IMR-90 (cell line): ENCODE data around the gene GSTK1. TPM values are rescaled to one million over a fixed set of nuclear protein-coding genes. Genes with fewer than 3 reads are reported as not detected.

Source experiments
- ATAC-seq: fragments of 200-7000 bp; cut with Tn5 transposase; 2 replicates; pipeline ENCODE4 v1.9.1; 2020; ENCODE audit warnings: low read depth, mild to moderate bottlenecking, moderate library complexity
- BruUV-seq: library from RNA; stranded (reverse); fragments of 400-500 nt; replicated peaks from 2 replicates; lab custom pipeline; 2021; lab: Mats Ljungman, UMichigan
- CTCF ChIA-PET: fragments of 300-600 bp; formaldehyde crosslinking; extraction: SDS; loops from one replicate; lab custom pipeline; 2021; ENCODE audit warnings: antibody characterized with exemption; lab: Yijun Ruan, JAX
- POLR2A ChIA-PET: fragments of 300-600 bp; sonication (Branson Sonifier 250); formaldehyde crosslinking; loops from one replicate; lab custom pipeline; 2022; ENCODE audit warnings: antibody characterized with exemption; ENCODE audit not compliant: unreplicated experiment; lab: Charles Lee
- DNase-seq: peaks from one replicate; pipeline ENCODE4 v3.0.0; 2013
- H2AFZ ChIP-seq: replicated peaks from 2 replicates; pipeline ENCODE3; 2013; ENCODE audit warnings: low read length, mild to moderate bottlenecking; ENCODE audit not compliant: poor library complexity
- H2AK5ac ChIP-seq: 2 replicates; pipeline ENCODE4 v1.6.1; 2013; ENCODE audit warnings: low read depth, low read length, inconsistent platforms
- H2AK9ac ChIP-seq: replicated peaks from 2 replicates; pipeline ENCODE3; 2013; ENCODE audit warnings: mild to moderate bottlenecking, low read depth, low read length, moderate library complexity; ENCODE audit not compliant: poor library complexity
- H2BK120ac ChIP-seq: 2 replicates; pipeline ENCODE4 v1.6.1; 2013; ENCODE audit warnings: low read depth, low read length, inconsistent platforms
- H2BK15ac ChIP-seq: 3 replicates; pipeline ENCODE4 v1.6.1; 2013; ENCODE audit warnings: low read depth, low read length, inconsistent platforms
- H2BK20ac ChIP-seq: 2 replicates; pipeline ENCODE4 v1.6.1; 2013; ENCODE audit warnings: low read depth, mild to moderate bottlenecking, inconsistent platforms, low read length, moderate library complexity
- H2BK5ac ChIP-seq: 2 replicates; pipeline ENCODE4 v1.6.1; 2013; ENCODE audit warnings: mild to moderate bottlenecking, low read depth, low read length, inconsistent platforms; ENCODE audit not compliant: poor library complexity, severe bottlenecking
- H3K14ac ChIP-seq: replicated peaks from 2 replicates; pipeline ENCODE4 v1.6.1; 2013; ENCODE audit warnings: low read depth, low read length, inconsistent platforms
- H3K18ac ChIP-seq: 2 replicates; pipeline ENCODE4 v1.6.1; 2013; ENCODE audit warnings: low read depth, low read length, control low read depth
- H3K23ac ChIP-seq: 2 replicates; pipeline ENCODE4 v1.6.1; 2013; ENCODE audit warnings: low read depth, low read length, inconsistent platforms
- H3K27ac ChIP-seq: 2 replicates; pipeline ENCODE4 v1.5.1; 2013; ENCODE audit warnings: mild to moderate bottlenecking, control low read depth, low read length; ENCODE audit not compliant: insufficient read depth
- H3K27me3 ChIP-seq: 2 replicates; pipeline ENCODE4 v1.6.1; 2013; ENCODE audit warnings: low read length; ENCODE audit not compliant: control insufficient read depth, insufficient read depth
- H3K36me3 ChIP-seq: 2 replicates; pipeline ENCODE4 v1.6.1; 2013; ENCODE audit warnings: low read length, mixed read lengths; ENCODE audit not compliant: control insufficient read depth, insufficient read depth
- H3K4ac ChIP-seq: 2 replicates; pipeline ENCODE4 v1.6.1; 2013; ENCODE audit warnings: low read depth, low read length, inconsistent platforms
- H3K4me1 ChIP-seq: 2 replicates; pipeline ENCODE4 v1.6.1; 2013; ENCODE audit warnings: low read length, mixed read lengths; ENCODE audit not compliant: control insufficient read depth, insufficient read depth
- H3K4me2 ChIP-seq: 2 replicates; pipeline ENCODE4 v1.6.1; 2013; ENCODE audit warnings: low read depth, mild to moderate bottlenecking, control low read depth, low read length, moderate library complexity
- H3K4me3 ChIP-seq: 2 replicates; pipeline ENCODE4 v1.5.1; 2013; ENCODE audit warnings: low read depth, mild to moderate bottlenecking, control low read depth, low read length, moderate library complexity; ENCODE audit not compliant: insufficient read depth
- H3K56ac ChIP-seq: 2 replicates; pipeline ENCODE4 v1.6.1; 2013; ENCODE audit warnings: low read length, inconsistent platforms; ENCODE audit not compliant: insufficient read depth; ENCODE audit errors: extremely low read depth
- H3K79me1 ChIP-seq, 2 experiments: 2 replicates each; pipeline ENCODE4 v1.6.1; 2013; ENCODE audit warnings: low read length in 2 of 2, inconsistent platforms in 1 of 2, low read depth in 1 of 2
- H3K9ac ChIP-seq: 2 replicates; pipeline ENCODE4 v1.6.1; 2013; ENCODE audit warnings: low read depth, low read length, control low read depth
- H3K9me1 ChIP-seq: 2 replicates; pipeline ENCODE4 v1.6.1; 2013; ENCODE audit warnings: low read length, inconsistent platforms; ENCODE audit not compliant: insufficient read depth
- H3K9me3 ChIP-seq: 2 replicates; pipeline ENCODE4 v1.6.1; 2013; ENCODE audit warnings: low read length; ENCODE audit not compliant: control insufficient read depth, insufficient read depth
- H4K20me1 ChIP-seq: 2 replicates; pipeline ENCODE4 v1.6.1; 2013; ENCODE audit warnings: low read length, inconsistent platforms; ENCODE audit not compliant: insufficient read depth
- H4K5ac ChIP-seq: 2 replicates; pipeline ENCODE4 v1.6.1; 2013; ENCODE audit warnings: mild to moderate bottlenecking, low read depth, low read length, control low read depth
- H4K8ac ChIP-seq, 2 experiments: 2 replicates each; pipeline ENCODE4 v1.6.1; 2013; ENCODE audit warnings: low read depth in 2 of 2, low read length in 2 of 2, control low read depth in 1 of 2, inconsistent platforms in 1 of 2
- H4K91ac ChIP-seq: 2 replicates; pipeline ENCODE4 v1.6.1; 2013; ENCODE audit warnings: low read depth, low read length, inconsistent platforms; ENCODE audit not compliant: insufficient read depth
- BHLHE40 ChIP-seq: fragments of 150-350 bp; IDR thresholded peaks from 2 replicates; pipeline ENCODE4 v1.6.1; 2016; ENCODE audit warnings: mild to moderate bottlenecking, low read depth, low read length
- CHD1 ChIP-seq: IDR thresholded peaks from 2 replicates; pipeline ENCODE4 v1.6.1; 2012; ENCODE audit warnings: low read depth, low read length, improper control_type of control experiment
- CTCF ChIP-seq: conservative IDR thresholded peaks from 2 replicates; pipeline ENCODE4 v1.5.1; 2012; ENCODE audit warnings: mild to moderate bottlenecking, low read depth, low read length, improper control_type of control experiment
- ELK1 ChIP-seq: fragments of 150-350 bp; IDR thresholded peaks from 2 replicates; pipeline ENCODE4 v1.6.1; 2016; ENCODE audit warnings: low read depth, mild to moderate bottlenecking, low read length, moderate library complexity, borderline replicate concordance
- FOS ChIP-seq: fragments of 150-350 bp; IDR thresholded peaks from 2 replicates; pipeline ENCODE4 v1.6.1; 2016; ENCODE audit warnings: low read depth, low read length
- MAZ ChIP-seq: IDR thresholded peaks from 2 replicates; pipeline ENCODE4 v1.6.1; 2012; ENCODE audit warnings: low read depth, mild to moderate bottlenecking, low read length, improper control_type of control experiment, moderate library complexity, borderline replicate concordance
- MXI1 ChIP-seq: IDR thresholded peaks from 2 replicates; pipeline ENCODE4 v1.6.1; 2012; ENCODE audit warnings: low read depth, mild to moderate bottlenecking, low read length, moderate library complexity, borderline replicate concordance
- POLR2A ChIP-seq: IDR thresholded peaks from 2 replicates; pipeline ENCODE4 v1.6.1; 2012; ENCODE audit warnings: mild to moderate bottlenecking, low read depth, low read length
- RAD21 ChIP-seq: IDR thresholded peaks from 2 replicates; pipeline ENCODE4 v1.6.1; 2012; ENCODE audit warnings: low read length, improper control_type of control experiment
- RCOR1 ChIP-seq: IDR thresholded peaks from 2 replicates; pipeline ENCODE4 v1.6.1; 2012; ENCODE audit warnings: mild to moderate bottlenecking, low read length, improper control_type of control experiment; ENCODE audit not compliant: insufficient replicate concordance
- RFX5 ChIP-seq: IDR thresholded peaks from 2 replicates; pipeline ENCODE4 v1.8.0; 2012; ENCODE audit warnings: low read depth, mild to moderate bottlenecking, low read length, moderate library complexity
- USF2 ChIP-seq: fragments of 150-350 bp; IDR thresholded peaks from 2 replicates; pipeline ENCODE4 v1.6.1; 2017; ENCODE audit warnings: mild to moderate bottlenecking, antibody characterized with exemption, low read length, low read depth
- WGBS, 2 experiments: methylation state at CpG; one replicate each; pipeline versions ENCODE4 v1.1.5 to v1.1.7; 2013; ENCODE audit warnings: missing lambda C conversion rate in 2 of 2; ENCODE audit not compliant: insufficient read length in 1 of 2; ENCODE audit errors: extremely low coverage in 2 of 2; 5-methylcytosine and 5-hydroxymethylcytosine counted together
- dilution Hi-C: fragments of 300-500 bp; cut with HindIII; formaldehyde crosslinking; loops from one replicate; pipeline ENCODE4 v1.14.3; 2018; ENCODE audit warnings: low sequenced_read_pairs; ENCODE audit not compliant: unreplicated experiment
- in situ Hi-C: fragments of 300-500 bp; cut with MboI; formaldehyde crosslinking; loops from 3 replicates; pipeline ENCODE4 v1.14.3; 2019; ENCODE audit warnings: low sequenced_read_pairs, inconsistent platforms, mixed read lengths
- intact Hi-C: fragments of 100-400 bp; cut with micrococcal nuclease; formaldehyde crosslinking; loops from 2 replicates; pipeline ENCODE4 v1.10.0; 2022
- polyA plus RNA-seq, 3 experiments: library from polyadenylated mRNA; depleted of rRNA; stranded (reverse); fragments of >200 nt; gene quantifications; 2 replicates each; pipeline ENCODE4 v1.2.3, GENCODE V29; 2012; ENCODE audit warnings: low replicate concordance in 1 of 3
- total RNA-seq: library from RNA; depleted of rRNA; stranded (reverse); fragments of >200 nt; gene quantifications from 2 replicates; pipeline ENCODE4 v1.2.3, GENCODE V29; 2012

The GSTK1 gene
- total and polyA plus RNA-seq, 2 of the 4 experiments (the other 2 are of a cell fraction): 64.9 to 111 TPM

GRCh38 chr7:143265017-143265693 lies 1.9 kb downstream of the GSTK1 start:
- Histone ChIP-seq H2AFZ (no peak overlapping the region), H3K9me1 (peaks cover 4% of the 10 kb centered on the region; the same call in 1 of the 2 replicates), H3K9me3 (no peaks in the 10 kb centered on the region), H3K4ac (no peak overlapping the region), H4K8ac (no peak overlapping the region), H4K5ac (no peak overlapping the region), H3K4me1 (peaks cover 2% of the 10 kb centered on the region; the same call in 1 of the 2 replicates), H3K4me3 (no peak overlapping the region), H3K4me2 (no peak overlapping the region), H3K27ac (no peak overlapping the region), H3K18ac (no peak overlapping the region), H3K36me3 (peaks cover 22% of the 10 kb centered on the region), H2BK15ac (no peak overlapping the region), H4K20me1 (no peaks in the 10 kb centered on the region), H3K9ac (no peak overlapping the region), H3K23ac (no peak overlapping the region), H3K27me3 (no peaks in the 10 kb centered on the region), H3K56ac (no peak overlapping the region), H3K79me1 (peaks cover 0 to 17% of the 10 kb centered on the region in 2 experiments), H2BK20ac (no peak overlapping the region), H4K91ac (no peak overlapping the region), H3K14ac (no peak overlapping the region), H2BK5ac (no peak overlapping the region), H2AK9ac (no peak overlapping the region), H2BK120ac (no peak overlapping the region), H2AK5ac (no peak overlapping the region)
- ChIA-PET POLR2A (interaction anchor here (0.6 kb wide), 1 partner anchor 126 kb away, joined by 5 read pairs; no protein-coding TSS in a partner anchor), CTCF (no interaction called here)
- no CpG with 5 or more reads among the region's 15 CpGs for WGBS, 2 experiments
- intact Hi-C loops: no loop called here
- TF ChIP-seq USF2 (no peak), RFX5 (no peak), ELK1 (no peak), MXI1 (no peak), MAZ (no peak), POLR2A (no peak), BHLHE40 (no peak), RAD21 (no peak), FOS (no peak), RCOR1 (no peak), CTCF (no peak), CHD1 (no peak)
- in situ Hi-C loops: no loop called here
- no peak for ATAC-seq
- DNase-seq: no peak
- BruUV-seq: no TSS peak
- dilution Hi-C loops: no loop called here
